Neural crest cell (in vitro differentiated cells): ENCODE results near the gene USP40. TPM values are rescaled to one million over a fixed set of nuclear protein-coding genes. Genes with fewer than 3 reads are reported as not detected.

Experiments
- DNase-seq: peaks from one replicate; pipeline ENCODE4 v3.0.0; 2021; ENCODE audit warnings: low read depth, mixed read lengths, low spot score
- H3K27ac Mint-ChIP-seq: one replicate; pipeline ENCODE4 v1.8.0; 2021; ENCODE audit warnings: mild to moderate bottlenecking, mixed read lengths; ENCODE audit not compliant: unreplicated experiment
- H3K27me3 Mint-ChIP-seq: 2 replicates; pipeline ENCODE4 v1.8.0; 2021; ENCODE audit warnings: low read depth, mild to moderate bottlenecking, mixed read lengths
- H3K36me3 Mint-ChIP-seq: 2 replicates; pipeline ENCODE4 v1.8.0; 2021; ENCODE audit warnings: low read depth, mild to moderate bottlenecking, mixed read lengths
- H3K4me1 Mint-ChIP-seq: 2 replicates; pipeline ENCODE4 v1.8.0; 2021; ENCODE audit warnings: mixed read lengths
- H3K4me3 Mint-ChIP-seq: one replicate; pipeline ENCODE4 v1.8.0; 2021; ENCODE audit warnings: mild to moderate bottlenecking, mixed read lengths
- H3K9me3 Mint-ChIP-seq: 2 replicates; pipeline ENCODE4 v1.8.0; 2021; ENCODE audit warnings: mixed read lengths
- CTCF ChIP-seq: fragments of 200-600 bp; sonication (generic); conservative IDR thresholded peaks from 2 replicates; pipeline ENCODE4 v1.5.0; 2021; ENCODE audit warnings: antibody characterized with exemption, mild to moderate bottlenecking
- total RNA-seq: library from RNA; stranded (reverse); gene quantifications from 2 replicates; pipeline ENCODE4 v1.2.1, GENCODE V29; 2021

USP40 gene
- total RNA-seq, 1 donor from 2014 or later = 25.3 TPM

GRCh38 chr2:233434666-233435330 lies 131.8 kb downstream of the USP40 start:
- peaks cover 2% of the 10 kb centered on the region for H3K36me3 Mint-ChIP-seq
- no peak overlapping the region for H3K4me3 Mint-ChIP-seq
- H3K27ac Mint-ChIP-seq = no peak overlapping the region
- no peaks in the 10 kb centered on the region for H3K9me3 Mint-ChIP-seq
- H3K27me3 Mint-ChIP-seq = no peaks in the 10 kb centered on the region
- H3K4me1 Mint-ChIP-seq = no peaks in the 10 kb centered on the region
- DNase-seq = no peak
- no peak for TF ChIP-seq CTCF

- Mint-ChIP-seq H3K9me3 (no peaks in the 10 kb centered on the region), H3K4me1 (no peaks in the 10 kb centered on the region), H3K27ac (no peak overlapping the region), H3K36me3 (peaks cover 2% of the 10 kb centered on the region), H3K4me3 (no peak overlapping the region), H3K27me3 (no peaks in the 10 kb centered on the region)
- DNase-seq = no peak
- TF ChIP-seq CTCF = no peak
These were observed 132.8 kb downstream of the USP40 start for GRCh38 chr2:233433794-233434193.

- Mint-ChIP-seq H3K27ac (no peak overlapping the region), H3K27me3 (no peaks in the 10 kb centered on the region), H3K4me1 (no peaks in the 10 kb centered on the region), H3K4me3 (no peak overlapping the region), H3K36me3 (peaks cover 2% of the 10 kb centered on the region), H3K9me3 (no peaks in the 10 kb centered on the region)
- no peak for TF ChIP-seq CTCF
- no peak for DNase-seq
These were observed 133.6 kb downstream of the USP40 start for GRCh38 chr2:233433029-233433428.

GRCh38 chr2:233430651-233431050 lies 135.9 kb downstream of the USP40 start:
- Mint-ChIP-seq H3K27me3 (no peaks in the 10 kb centered on the region), H3K4me1 (no peaks in the 10 kb centered on the region)
- no peak for DNase-seq

GRCh38 chr2:233430081-233430480 lies 136.5 kb downstream of the USP40 start:
- H3K4me3 Mint-ChIP-seq = no peak overlapping the region
- H3K4me1 Mint-ChIP-seq = no peaks in the 10 kb centered on the region
- no peak for TF ChIP-seq CTCF
- H3K36me3 Mint-ChIP-seq = peaks cover 11% of the 10 kb centered on the region
- DNase-seq = no peak
- no peak overlapping the region for H3K27ac Mint-ChIP-seq
- H3K27me3 Mint-ChIP-seq = no peaks in the 10 kb centered on the region
- H3K9me3 Mint-ChIP-seq = no peaks in the 10 kb centered on the region

More at GRCh38 chr2:233430651-233431050, 135.9 kb downstream of the USP40 start:
- Mint-ChIP-seq H3K36me3 (peaks cover 11% of the 10 kb centered on the region), H3K4me3 (no peak overlapping the region), H3K27ac (no peak overlapping the region), H3K9me3 (no peaks in the 10 kb centered on the region)
- TF ChIP-seq CTCF = no peak
